ENCODE data around the gene OCRL.

Gene OCRL

GRCh38 chrX:129640737-129641136, 100.7 kb downstream of the OCRL start:
- Histone ChIP-seq H3K9ac (ENCODE audit: low read depth, low read length) (no peak overlapping the region), H4K20me1 (ENCODE audit: insufficient read depth, low read length) (no peaks in the 10 kb centered on the region), H3K36me3 (ENCODE audit: insufficient read depth, low read length) (no peaks in the 10 kb centered on the region), H3K9me3 (ENCODE audit: insufficient read depth, low read length, severe bottlenecking) (no peaks in the 10 kb centered on the region), H3K4me3 (ENCODE audit: low read depth in 1 of 2, low read length in 2 of 2) (no peak overlapping the region), H3K4me1 (ENCODE audit: insufficient read depth, low read length) (peaks cover 20% of the 10 kb centered on the region), H3K27ac (ENCODE audit: low read length) (no peak overlapping the region), H3K27me3 (ENCODE audit: insufficient read depth, low read length, poor library complexity) (no peaks in the 10 kb centered on the region), H3K79me2 (ENCODE audit: insufficient read depth, low read length) (no peaks in the 10 kb centered on the region), H2AFZ (ENCODE audit: low read depth, low read length) (no peak overlapping the region), H3K4me2 (ENCODE audit: insufficient read depth, low read length) (no peak overlapping the region)
- no peak for TF ChIP-seq EZH2 (IDR thresholded peaks at IDR 0.05; ENCODE audit: borderline replicate concordance, low read depth, low read length, severe bottlenecking)
- no peak for ATAC-seq (ENCODE audit: insufficient read depth, low read depth)
- DNase-seq: no peak

- Histone ChIP-seq H3K36me3 (ENCODE audit: insufficient read depth, low read length) (no peaks in the 10 kb centered on the region), H2AFZ (ENCODE audit: low read depth, low read length) (no peak overlapping the region), H3K9ac (ENCODE audit: low read depth, low read length) (no peak overlapping the region), H3K27ac (ENCODE audit: low read length) (no peak overlapping the region), H3K79me2 (ENCODE audit: insufficient read depth, low read length) (no peaks in the 10 kb centered on the region), H3K9me3 (ENCODE audit: insufficient read depth, low read length, severe bottlenecking) (no peaks in the 10 kb centered on the region), H3K27me3 (ENCODE audit: insufficient read depth, low read length, poor library complexity) (no peaks in the 10 kb centered on the region), H3K4me1 (ENCODE audit: insufficient read depth, low read length) (peaks cover 20% of the 10 kb centered on the region), H3K4me2 (ENCODE audit: insufficient read depth, low read length) (no peak overlapping the region), H4K20me1 (ENCODE audit: insufficient read depth, low read length) (no peaks in the 10 kb centered on the region), H3K4me3 (ENCODE audit: low read depth in 1 of 2, low read length in 2 of 2) (no peak overlapping the region)
- no peak for TF ChIP-seq CTCF (IDR thresholded peaks at IDR 0.05; ENCODE audit: borderline replicate concordance, extremely low read depth, low read length, poor library complexity, severe bottlenecking)
- no peak for TF ChIP-seq EZH2 (IDR thresholded peaks at IDR 0.05; ENCODE audit: borderline replicate concordance, low read depth, low read length, severe bottlenecking)
- DNase-seq (no peak), ATAC-seq (ENCODE audit: insufficient read depth, low read depth) (no peak)
Observed at GRCh38 chrX:129641469-129641868, 101.4 kb downstream of the OCRL start.

GRCh38 chrX:129641941-129642340, 101.9 kb downstream of the OCRL start:
- Histone ChIP-seq H3K4me2 (ENCODE audit: insufficient read depth, low read length) (no peak overlapping the region), H3K79me2 (ENCODE audit: insufficient read depth, low read length) (no peaks in the 10 kb centered on the region), H3K36me3 (ENCODE audit: insufficient read depth, low read length) (no peaks in the 10 kb centered on the region), H3K9ac (ENCODE audit: low read depth, low read length) (no peak overlapping the region), H4K20me1 (ENCODE audit: insufficient read depth, low read length) (no peaks in the 10 kb centered on the region), H3K4me1 (ENCODE audit: insufficient read depth, low read length) (peaks cover 19% of the 10 kb centered on the region), H3K27me3 (ENCODE audit: insufficient read depth, low read length, poor library complexity) (no peaks in the 10 kb centered on the region), H3K27ac (ENCODE audit: low read length) (no peak overlapping the region), H3K9me3 (ENCODE audit: insufficient read depth, low read length, severe bottlenecking) (no peaks in the 10 kb centered on the region), H2AFZ (ENCODE audit: low read depth, low read length) (no peak overlapping the region), H3K4me3 (ENCODE audit: low read depth in 1 of 2, low read length in 2 of 2) (no peak overlapping the region)
- TF ChIP-seq EZH2 (IDR thresholded peaks at IDR 0.05; ENCODE audit: borderline replicate concordance, low read depth, low read length, severe bottlenecking): no peak
- no peak for TF ChIP-seq CTCF (IDR thresholded peaks at IDR 0.05; ENCODE audit: borderline replicate concordance, extremely low read depth, low read length, poor library complexity, severe bottlenecking)
- ATAC-seq (ENCODE audit: insufficient read depth, low read depth) (no peak), DNase-seq (no peak)
